CD4-positive, alpha-beta T cell (primary cell): ENCODE data around the gene GCNT2. TPM values are rescaled to one million over a fixed set of nuclear protein-coding genes. Genes with fewer than 3 reads are reported as not detected.
"Not testable (repeated sequence)": the region's sequence is repeated elsewhere in the genome, so short reads cannot be mapped to it uniquely, and the experiment has no call there.

Source experiments
- ATAC-seq: fragments of 200-7000 bp; cut with Tn5 transposase; one replicate; pipeline ENCODE4 v1.10.0; 2022; ENCODE audit warnings: mild to moderate bottlenecking; ENCODE audit not compliant: poor library complexity
- CTCF ChIA-PET: fragments of 350-600 bp; sonication (Branson Sonifier 250); formaldehyde crosslinking; loops from one replicate; lab custom pipeline; 2021; ENCODE audit warnings: antibody characterized with exemption, inconsistent platforms; lab: Charles Lee
- POLR2A ChIA-PET: fragments of 350-600 bp; sonication (Branson Sonifier 250); formaldehyde crosslinking; loops from one replicate; lab custom pipeline; 2021; ENCODE audit warnings: antibody characterized with exemption, inconsistent platforms; lab: Charles Lee
- DNase-seq, 14 experiments: peaks; one replicate each; pipeline ENCODE4 v3.0.0-alpha.2; 2013 to 2020; ENCODE audit warnings: mixed read lengths in 2 of 14
- H3K27ac ChIP-seq, 2 donors: one replicate each; pipeline versions ENCODE4 v1.5.1 to v1.7.0; 2013; ENCODE audit warnings: low read length in 2 of 2, low read depth in 1 of 2, mild to moderate bottlenecking in 1 of 2
- H3K27me3 ChIP-seq, 2 experiments: 1 replicate in 1 of 2; 2 replicates in 1 of 2; pipeline versions ENCODE4 v1.6.1 to v1.7.0; 2013; ENCODE audit warnings: low read length in 2 of 2, control low read depth in 1 of 2, mild to moderate bottlenecking in 1 of 2, moderate library complexity in 1 of 2; ENCODE audit not compliant: insufficient read depth in 2 of 2, control insufficient read depth in 1 of 2
- H3K36me3 ChIP-seq: one replicate; pipeline ENCODE4 v1.6.1; 2013; ENCODE audit warnings: low read length, control low read depth; ENCODE audit not compliant: insufficient read depth
- H3K4me1 ChIP-seq: one replicate; pipeline ENCODE4 v1.6.1; 2013; ENCODE audit warnings: low read length, control low read depth; ENCODE audit not compliant: insufficient read depth
- H3K4me3 ChIP-seq: one replicate; pipeline ENCODE4 v1.5.1; 2013; ENCODE audit warnings: mild to moderate bottlenecking, low read length, moderate library complexity
- H3K9me3 ChIP-seq, 2 experiments: 1 replicate in 1 of 2; 2 replicates in 1 of 2; pipeline versions ENCODE4 v1.6.1 to v1.7.0; 2013; ENCODE audit warnings: low read length in 2 of 2, mild to moderate bottlenecking in 2 of 2, control low read depth in 1 of 2, moderate library complexity in 1 of 2; ENCODE audit not compliant: control insufficient read depth in 1 of 2, insufficient read depth in 1 of 2
- H3K27ac Mint-ChIP-seq: one replicate; pipeline ENCODE4 v1.8.0; 2020; ENCODE audit warnings: mixed read lengths
- H3K27me3 Mint-ChIP-seq: one replicate; pipeline ENCODE4 v1.8.0; 2021; ENCODE audit warnings: mixed read lengths
- H3K36me3 Mint-ChIP-seq: one replicate; pipeline ENCODE4 v1.8.0; 2021; ENCODE audit warnings: low read depth, mixed read lengths
- H3K4me1 Mint-ChIP-seq: one replicate; pipeline ENCODE4 v1.8.0; 2021; ENCODE audit warnings: low read depth, mixed read lengths
- H3K4me3 Mint-ChIP-seq: one replicate; pipeline ENCODE4 v1.8.0; 2020; ENCODE audit warnings: mild to moderate bottlenecking, mixed read lengths
- H3K9me3 Mint-ChIP-seq: one replicate; pipeline ENCODE4 v1.8.0; 2020; ENCODE audit warnings: mixed read lengths
- intact Hi-C, 2 experiments: fragments of 100-400 bp; cut with DNase I in 1 of 2; cut with micrococcal nuclease in 1 of 2; formaldehyde crosslinking; loops; one replicate each; pipeline versions ENCODE4 v1.15.1 to v1.9.0; 2023 to 2025; cut with DNase I, micrococcal nuclease
- total RNA-seq, 174 experiments: library from RNA in 2 of 174; stranded (reverse) in 2 of 174; gene quantifications; one replicate each; pipeline ENCODE4 v1.2.3 and lab custom pipeline; 2021 to 2026
- TF ChIP-seq, protein P1 (sequence below): fragments of 200-600 bp; IDR thresholded peaks from one replicate; pipeline ENCODE4 v1.8.0; 2022; ENCODE audit warnings: antibody characterized with exemption, mild to moderate bottlenecking

The GCNT2 gene
- total RNA-seq, 2 experiments from 2014 or later = 1.5 to 1.8 TPM

DNA sequence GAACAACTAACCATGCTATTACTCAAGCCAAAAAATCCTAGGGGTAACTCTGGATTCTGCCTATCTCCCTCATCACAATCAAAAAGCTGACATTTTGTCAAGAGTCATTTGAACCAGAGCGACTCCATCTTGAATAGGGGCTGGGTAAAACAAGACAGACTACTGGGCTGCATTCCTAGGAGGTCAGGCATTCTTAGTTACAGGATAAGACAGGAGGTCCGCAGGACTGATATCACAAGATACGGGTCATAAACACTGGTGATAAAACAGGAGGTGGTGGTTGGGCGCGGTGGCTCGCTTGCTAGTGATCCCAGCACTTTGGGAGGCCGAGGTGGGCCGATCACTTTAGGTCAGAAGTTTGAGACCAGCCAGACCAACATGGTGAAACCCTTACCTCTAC is 141.1 kb downstream of the GCNT2 start:
- Histone ChIP-seq H3K9me3 (no peaks in the 10 kb centered on the region), H3K27me3 (no peaks in the 10 kb centered on the region), H3K36me3 (no peaks in the 10 kb centered on the region), H3K4me3 (no peak overlapping the region), H3K27ac (no peak overlapping the region), H3K4me1 (no peaks in the 10 kb centered on the region)
- TF ChIP-seq, protein P1, sequence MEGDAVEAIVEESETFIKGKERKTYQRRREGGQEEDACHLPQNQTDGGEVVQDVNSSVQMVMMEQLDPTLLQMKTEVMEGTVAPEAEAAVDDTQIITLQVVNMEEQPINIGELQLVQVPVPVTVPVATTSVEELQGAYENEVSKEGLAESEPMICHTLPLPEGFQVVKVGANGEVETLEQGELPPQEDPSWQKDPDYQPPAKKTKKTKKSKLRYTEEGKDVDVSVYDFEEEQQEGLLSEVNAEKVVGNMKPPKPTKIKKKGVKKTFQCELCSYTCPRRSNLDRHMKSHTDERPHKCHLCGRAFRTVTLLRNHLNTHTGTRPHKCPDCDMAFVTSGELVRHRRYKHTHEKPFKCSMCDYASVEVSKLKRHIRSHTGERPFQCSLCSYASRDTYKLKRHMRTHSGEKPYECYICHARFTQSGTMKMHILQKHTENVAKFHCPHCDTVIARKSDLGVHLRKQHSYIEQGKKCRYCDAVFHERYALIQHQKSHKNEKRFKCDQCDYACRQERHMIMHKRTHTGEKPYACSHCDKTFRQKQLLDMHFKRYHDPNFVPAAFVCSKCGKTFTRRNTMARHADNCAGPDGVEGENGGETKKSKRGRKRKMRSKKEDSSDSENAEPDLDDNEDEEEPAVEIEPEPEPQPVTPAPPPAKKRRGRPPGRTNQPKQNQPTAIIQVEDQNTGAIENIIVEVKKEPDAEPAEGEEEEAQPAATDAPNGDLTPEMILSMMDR = no peak
- intact Hi-C loops = no loop called here
- no peaks in the 10 kb centered on the region for H3K4me1 Mint-ChIP-seq
- peaks cover 7% of the 10 kb centered on the region for H3K9me3 Mint-ChIP-seq
- DNase-seq (no peak), ATAC-seq (no peak)
- H3K27me3 Mint-ChIP-seq = peaks cover 14% of the 10 kb centered on the region
- no peaks in the 10 kb centered on the region for H3K36me3 Mint-ChIP-seq
- H3K4me3 Mint-ChIP-seq = no peak overlapping the region
- H3K27ac Mint-ChIP-seq = no peak overlapping the region
- CTCF ChIA-PET = interaction anchor here (0.7 kb wide), 1 partner anchor 57 kb away, joined by 3 read pairs; no protein-coding TSS in a partner anchor
- POLR2A ChIA-PET = no interaction called here

DNA sequence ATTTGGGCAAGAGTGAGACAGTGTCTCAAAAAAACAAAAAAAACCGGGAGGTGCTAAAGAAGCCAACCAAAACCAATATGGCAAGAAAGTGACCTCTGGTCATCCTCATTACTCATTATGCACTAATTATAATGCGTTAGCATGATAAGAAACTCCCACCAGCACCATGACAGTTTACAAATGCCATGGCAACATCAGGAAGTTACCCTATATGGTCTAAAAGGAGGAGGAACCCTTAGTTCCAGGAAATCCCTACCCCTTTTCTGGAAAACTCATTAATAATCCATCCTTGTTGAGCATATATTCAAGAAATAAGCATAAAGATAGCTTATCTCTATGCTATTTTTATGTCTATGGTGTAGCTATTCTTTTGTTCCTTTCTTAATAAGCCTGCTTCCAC is 141.6 kb downstream of the GCNT2 start:
- no peak overlapping the region for H3K4me3 ChIP-seq
- no peak overlapping the region for H3K4me3 Mint-ChIP-seq
- DNase-seq (no peak), ATAC-seq (no peak)
- H3K9me3 Mint-ChIP-seq = peaks cover 7% of the 10 kb centered on the region
- CTCF ChIA-PET = no interaction called here
- POLR2A ChIA-PET = no interaction called here
- no peaks in the 10 kb centered on the region for H3K36me3 ChIP-seq
- no peaks in the 10 kb centered on the region for H3K4me1 ChIP-seq
- peaks cover 0 to 2% of the 10 kb centered on the region in 2 experiments for H3K27me3 ChIP-seq
- H3K4me1 Mint-ChIP-seq = no peaks in the 10 kb centered on the region
- TF ChIP-seq, protein P1 = no peak
- no peak overlapping the region for H3K27ac Mint-ChIP-seq
- H3K36me3 Mint-ChIP-seq = no peaks in the 10 kb centered on the region
- peaks cover 14% of the 10 kb centered on the region for H3K27me3 Mint-ChIP-seq
- H3K27ac ChIP-seq = no peak overlapping the region
- intact Hi-C loops = no loop called here
- H3K9me3 ChIP-seq = no peaks in the 10 kb centered on the region

DNA sequence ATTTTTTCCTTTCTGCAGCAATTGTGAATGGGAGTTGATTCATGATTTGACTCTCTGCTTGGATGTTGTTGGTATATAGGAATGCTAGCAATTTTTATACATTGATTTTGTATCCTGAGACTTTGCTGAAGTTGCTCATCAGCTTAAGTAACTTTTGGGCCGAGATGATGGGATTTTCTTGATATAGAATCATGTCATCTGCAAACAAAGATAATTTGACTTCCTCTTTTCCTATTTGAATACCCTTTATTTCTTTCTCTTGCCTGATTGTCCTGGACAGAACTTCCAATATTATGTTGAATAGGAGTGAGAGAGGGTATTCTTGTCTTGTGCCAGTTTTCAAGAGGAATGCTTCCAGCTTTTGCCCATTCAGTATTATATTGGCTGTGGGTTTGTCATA is 144.4 kb downstream of the GCNT2 start:
- CTCF ChIA-PET, ATAC-seq, H3K36me3 ChIP-seq, H3K4me3 Mint-ChIP-seq, H3K27ac ChIP-seq, intact Hi-C loops, POLR2A ChIA-PET, DNase-seq, H3K27ac Mint-ChIP-seq, H3K36me3 Mint-ChIP-seq, H3K9me3 Mint-ChIP-seq, H3K4me3 ChIP-seq, H3K9me3 ChIP-seq, H3K4me1 Mint-ChIP-seq, H3K4me1 ChIP-seq: not testable (repeated sequence)
- peaks cover 10 to 15% of the 10 kb centered on the region in 2 experiments for H3K27me3 ChIP-seq
- H3K27me3 Mint-ChIP-seq = peaks cover 13% of the 10 kb centered on the region
